Fibroblast of lung (primary cell): ENCODE data around the gene CNOT1. TPM values are rescaled to one million over a fixed set of nuclear protein-coding genes. Genes with fewer than 3 reads are reported as not detected.

Source experiments
- DNase-seq, 2 donors: peaks; one replicate each; pipeline versions ENCODE4 v3.0.0 to v3.0.0-alpha.2; 2010; ENCODE audit warnings: low read depth in 2 of 2
- H2AFZ ChIP-seq: 2 replicates; pipeline ENCODE4 v1.5.1; 2012; ENCODE audit warnings: low read length, control low read depth, inconsistent platforms
- H3K27ac ChIP-seq: 2 replicates; pipeline ENCODE4 v1.5.1; 2011; ENCODE audit warnings: low read length, control low read depth; ENCODE audit not compliant: insufficient read depth
- H3K27me3 ChIP-seq: 2 replicates; pipeline ENCODE4 v1.5.1; 2011; ENCODE audit warnings: mild to moderate bottlenecking, low read length; ENCODE audit not compliant: control insufficient read depth, insufficient read depth
- H3K36me3 ChIP-seq: 2 replicates; pipeline ENCODE4 v1.5.1; 2011; ENCODE audit warnings: low read length; ENCODE audit not compliant: control insufficient read depth, insufficient read depth
- H3K4me1 ChIP-seq: 2 replicates; pipeline ENCODE4 v1.5.1; 2011; ENCODE audit warnings: low read length; ENCODE audit not compliant: control insufficient read depth, insufficient read depth; ENCODE audit errors: extremely low read depth
- H3K4me2 ChIP-seq: 2 replicates; pipeline ENCODE4 v1.5.1; 2011; ENCODE audit warnings: low read length, control low read depth; ENCODE audit not compliant: insufficient read depth; ENCODE audit errors: extremely low read depth
- H3K4me3 ChIP-seq, 4 experiments: fragments of 200-600 bp in 1 of 4; sonication (generic) in 1 of 4; replicated peaks in 1 of 4; 2 replicates each; pipeline ENCODE4 v1.5.1; 2011 to 2016; ENCODE audit warnings: low read length in 4 of 4, low read depth in 3 of 4, mild to moderate bottlenecking in 3 of 4, control low read depth in 2 of 4, inconsistent platforms in 1 of 4, mixed read lengths in 1 of 4; ENCODE audit not compliant: insufficient read depth in 1 of 4; ENCODE audit errors: control extremely low read depth in 1 of 4
- H3K79me2 ChIP-seq: 2 replicates; pipeline ENCODE4 v1.5.1; 2012; ENCODE audit warnings: mild to moderate bottlenecking, low read length, inconsistent platforms; ENCODE audit not compliant: control insufficient read depth, insufficient read depth
- H3K9ac ChIP-seq: 2 replicates; pipeline ENCODE4 v1.5.1; 2011; ENCODE audit warnings: mild to moderate bottlenecking, low read length, control low read depth; ENCODE audit not compliant: insufficient read depth
- H3K9me3 ChIP-seq: 2 replicates; pipeline ENCODE4 v1.5.1; 2012; ENCODE audit warnings: low read depth, low read length; ENCODE audit not compliant: control insufficient read depth, insufficient read depth
- H4K20me1 ChIP-seq: 2 replicates; pipeline ENCODE4 v1.5.1; 2011; ENCODE audit warnings: low read length; ENCODE audit not compliant: control insufficient read depth, insufficient read depth; ENCODE audit errors: extremely low read depth
- EZH2 ChIP-seq: IDR thresholded peaks from 2 replicates; pipeline ENCODE4 v1.5.1; 2012; ENCODE audit warnings: low read length, control low read depth, mild to moderate bottlenecking; ENCODE audit errors: missing control alignments
- polyA plus RNA-seq, 2 donors: library from polyadenylated mRNA; depleted of rRNA in 1 of 2; stranded (reverse) in 1 of 2; unstranded in 1 of 2; fragments of >200 nt; gene quantifications; 2 replicates each; pipeline ENCODE4 v1.2.1, GENCODE V29; 2011 to 2012; ENCODE audit warnings: missing spikeins in 1 of 2
- total RNA-seq: library from RNA; depleted of rRNA; stranded (reverse); fragments of >200 nt; gene quantifications from 2 replicates; pipeline ENCODE4 v1.2.1, GENCODE V29; 2014
- TF ChIP-seq, protein P1 (sequence below), 2 donors: IDR thresholded peaks in 1 of 2; conservative IDR thresholded peaks in 1 of 2; 1 replicate in 1 of 2; 2 replicates in 1 of 2; pipeline ENCODE4 v1.5.1; 2011 to 2012; ENCODE audit warnings: low read length in 2 of 2, control low read depth in 1 of 2, inconsistent platforms in 1 of 2, low read depth in 1 of 2, mild to moderate bottlenecking in 1 of 2

The CNOT1 gene
- total and polyA plus RNA-seq, 2 donors (not counting 1 experiment from before 2014, with no cell fraction given): 59.0 to 162 TPM

- Histone ChIP-seq H3K9me3 (no peaks in the 10 kb centered on the region), H3K4me2 (no peak overlapping the region), H3K27ac (no peak overlapping the region), H3K9ac (no peak overlapping the region), H3K4me1 (no peaks in the 10 kb centered on the region), H3K36me3 (no peaks in the 10 kb centered on the region), H3K4me3 (no peak overlapping the region), H3K79me2 (peaks cover 85% of the 10 kb centered on the region), H4K20me1 (no peaks in the 10 kb centered on the region), H2AFZ (no peak overlapping the region), H3K27me3 (no peaks in the 10 kb centered on the region)
- no peak for DNase-seq
- no peak for TF ChIP-seq EZH2
- TF ChIP-seq, protein P1, sequence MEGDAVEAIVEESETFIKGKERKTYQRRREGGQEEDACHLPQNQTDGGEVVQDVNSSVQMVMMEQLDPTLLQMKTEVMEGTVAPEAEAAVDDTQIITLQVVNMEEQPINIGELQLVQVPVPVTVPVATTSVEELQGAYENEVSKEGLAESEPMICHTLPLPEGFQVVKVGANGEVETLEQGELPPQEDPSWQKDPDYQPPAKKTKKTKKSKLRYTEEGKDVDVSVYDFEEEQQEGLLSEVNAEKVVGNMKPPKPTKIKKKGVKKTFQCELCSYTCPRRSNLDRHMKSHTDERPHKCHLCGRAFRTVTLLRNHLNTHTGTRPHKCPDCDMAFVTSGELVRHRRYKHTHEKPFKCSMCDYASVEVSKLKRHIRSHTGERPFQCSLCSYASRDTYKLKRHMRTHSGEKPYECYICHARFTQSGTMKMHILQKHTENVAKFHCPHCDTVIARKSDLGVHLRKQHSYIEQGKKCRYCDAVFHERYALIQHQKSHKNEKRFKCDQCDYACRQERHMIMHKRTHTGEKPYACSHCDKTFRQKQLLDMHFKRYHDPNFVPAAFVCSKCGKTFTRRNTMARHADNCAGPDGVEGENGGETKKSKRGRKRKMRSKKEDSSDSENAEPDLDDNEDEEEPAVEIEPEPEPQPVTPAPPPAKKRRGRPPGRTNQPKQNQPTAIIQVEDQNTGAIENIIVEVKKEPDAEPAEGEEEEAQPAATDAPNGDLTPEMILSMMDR (conservative IDR thresholded peaks at IDR 0.05 in 1 of 2, IDR thresholded peaks at IDR 0.05 in 1 of 2; ENCODE audit: low read depth in 1 of 2, low read length in 2 of 2): no peak
Observed at GRCh38 chr16:58608601-58609136, 21.0 kb downstream of the CNOT1 start.

GRCh38 chr16:58605562-58605961 lies 24.1 kb downstream of the CNOT1 start:
- DNase-seq: no peak
- H3K9ac ChIP-seq: no peak overlapping the region
- no peaks in the 10 kb centered on the region for H3K4me1 ChIP-seq
- no peak overlapping the region for H3K4me2 ChIP-seq
- H3K27ac ChIP-seq: no peak overlapping the region
- no peaks in the 10 kb centered on the region for H3K9me3 ChIP-seq
- H4K20me1 ChIP-seq: no peaks in the 10 kb centered on the region
- H2AFZ ChIP-seq: no peak overlapping the region
- no peaks in the 10 kb centered on the region for H3K36me3 ChIP-seq
- H3K27me3 ChIP-seq: no peaks in the 10 kb centered on the region
- no peak overlapping the region for H3K4me3 ChIP-seq
- H3K79me2 ChIP-seq: peaks cover 83% of the 10 kb centered on the region
- no peak for TF ChIP-seq EZH2
- TF ChIP-seq, protein P1 (conservative IDR thresholded peaks at IDR 0.05 in 1 of 2, IDR thresholded peaks at IDR 0.05 in 1 of 2; ENCODE audit: low read depth in 1 of 2, low read length in 2 of 2): no peak

- Histone ChIP-seq H3K4me2 (no peak overlapping the region), H3K9ac (no peak overlapping the region), H3K27ac (no peak overlapping the region), H3K36me3 (peaks cover 3% of the 10 kb centered on the region), H3K27me3 (no peaks in the 10 kb centered on the region), H3K4me3 (no peak overlapping the region), H3K79me2 (peaks cover 7% of the 10 kb centered on the region), H3K9me3 (no peaks in the 10 kb centered on the region), H2AFZ (no peak overlapping the region), H3K4me1 (no peaks in the 10 kb centered on the region), H4K20me1 (no peaks in the 10 kb centered on the region)
- no peak for DNase-seq
- TF ChIP-seq, protein P1 (conservative IDR thresholded peaks at IDR 0.05 in 1 of 2, IDR thresholded peaks at IDR 0.05 in 1 of 2; ENCODE audit: low read depth in 1 of 2, low read length in 2 of 2): no peak
- TF ChIP-seq EZH2: no peak
Observed at GRCh38 chr16:58591083-58591482, 38.5 kb downstream of the CNOT1 start.
